H1 (cell line): ENCODE results near the gene CA10. TPM values are rescaled to one million over a fixed set of nuclear protein-coding genes. Genes with fewer than 3 reads are reported as not detected.

Experiments used
- TCF12 ChIP-seq: IDR thresholded peaks from 2 replicates; pipeline ENCODE4 v1.6.1; 2011; ENCODE audit warnings: low read depth, mild to moderate bottlenecking, low read length
- polyA plus RNA-seq, 7 experiments: library from polyadenylated mRNA; depleted of rRNA in 3 of 7; stranded (reverse) in 5 of 7; unstranded in 2 of 7; fragments of >200 nt in 5 of 7; fragments of 200-250 nt in 2 of 7; gene quantifications; 1 replicate in 5 of 7; 2 replicates in 1 of 7; 4 replicates in 1 of 7; pipeline versions ENCODE4 v1.2.1 to v1.2.3, GENCODE V29; 2011 to 2013; ENCODE audit warnings: missing spikeins in 2 of 7, mixed read lengths in 2 of 7
- total RNA-seq: library from RNA; stranded (reverse); fragmentation: NEBNext Ultra II Directional; extraction: Animal tissue kit (Norgen Biotek cat#: 25700); gene quantifications from 2 replicates; pipeline ENCODE4 v1.2.1, GENCODE V29; 2021
- TF ChIP-seq, protein P1 (sequence below): IDR thresholded peaks from 2 replicates; pipeline ENCODE4 v1.6.1; 2012; ENCODE audit warnings: low read length, inconsistent platforms

The CA10 gene
- total and polyA plus RNA-seq, 2 of the 8 experiments (the other 6 are each of a cell fraction or from before 2014, with no cell fraction given), result 0.60 to 0.63 TPM

DNA sequence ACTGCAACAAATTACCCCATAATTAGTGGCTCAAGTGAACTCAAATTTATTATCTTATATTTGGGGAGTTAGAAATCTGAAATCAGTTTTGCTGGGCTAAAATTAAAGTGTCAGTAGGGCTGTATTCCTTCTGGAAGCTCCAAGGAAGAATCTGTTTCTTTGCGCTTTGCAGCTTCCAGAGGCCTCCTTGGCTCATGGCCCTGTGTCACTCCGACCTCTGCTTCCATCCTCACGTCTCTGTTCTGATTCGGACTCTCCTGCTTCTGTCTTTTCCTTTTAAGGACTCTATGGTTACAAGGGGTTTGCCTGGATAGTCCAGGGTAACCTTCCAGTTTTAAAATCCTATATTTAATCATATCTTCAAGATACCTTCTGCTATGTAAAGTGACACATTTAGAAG, 232.1 kb downstream of the CA10 start (continued):
- TF ChIP-seq, protein P1, sequence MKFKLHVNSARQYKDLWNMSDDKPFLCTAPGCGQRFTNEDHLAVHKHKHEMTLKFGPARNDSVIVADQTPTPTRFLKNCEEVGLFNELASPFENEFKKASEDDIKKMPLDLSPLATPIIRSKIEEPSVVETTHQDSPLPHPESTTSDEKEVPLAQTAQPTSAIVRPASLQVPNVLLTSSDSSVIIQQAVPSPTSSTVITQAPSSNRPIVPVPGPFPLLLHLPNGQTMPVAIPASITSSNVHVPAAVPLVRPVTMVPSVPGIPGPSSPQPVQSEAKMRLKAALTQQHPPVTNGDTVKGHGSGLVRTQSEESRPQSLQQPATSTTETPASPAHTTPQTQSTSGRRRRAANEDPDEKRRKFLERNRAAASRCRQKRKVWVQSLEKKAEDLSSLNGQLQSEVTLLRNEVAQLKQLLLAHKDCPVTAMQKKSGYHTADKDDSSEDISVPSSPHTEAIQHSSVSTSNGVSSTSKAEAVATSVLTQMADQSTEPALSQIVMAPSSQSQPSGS, result no peak
- no peak for TF ChIP-seq TCF12
